ENCODE data around the gene LDLRAD4. TPM values are rescaled to one million over a fixed set of nuclear protein-coding genes. Genes with fewer than 3 reads are reported as not detected.

The LDLRAD4 gene
- total RNA-seq, 1 experiment from 2014 or later: 1.7 TPM

GRCh38 chr18:13517369-13517768 is 298.8 kb downstream of the LDLRAD4 start:
- TF ChIP-seq EZH2 (IDR thresholded peaks at IDR 0.05; ENCODE audit: low read depth) (no peak), CTCF (conservative IDR thresholded peaks at IDR 0.05) (no peak)
- Histone ChIP-seq H3K9me2 (ENCODE audit: insufficient read depth) (no peaks in the 10 kb centered on the region), H3K27ac (no peak overlapping the region), H3F3A (ENCODE audit: insufficient read depth, low read depth) (no peaks in the 10 kb centered on the region), H3K4me1 (replicated peaks; ENCODE audit: insufficient read depth) (no peaks in the 10 kb centered on the region), H3K9me3 (ENCODE audit: insufficient read depth, low read depth) (no peaks in the 10 kb centered on the region), H3K79me2 (ENCODE audit: low read depth) (no peaks in the 10 kb centered on the region), H3K27me3 (ENCODE audit: insufficient read depth, low read depth) (peaks cover 88% of the 10 kb centered on the region), H2AFZ (no peak overlapping the region), H4K20me1 (ENCODE audit: insufficient read depth) (no peaks in the 10 kb centered on the region), H3K36me3 (ENCODE audit: low read depth) (no peaks in the 10 kb centered on the region), H3K4me3 (no peak overlapping the region), H3K4me2 (no peak overlapping the region)
- CTCF ChIA-PET: no interaction called here
- POLR2A ChIA-PET (ENCODE audit: unreplicated experiment): no interaction called here
- intact Hi-C loops (cut with micrococcal nuclease; ENCODE audit: unreplicated experiment): no loop called here
- no TSS peak for BruUV-seq (replicated peaks)
- DNase-seq: no peak

GRCh38 chr18:13518382-13518781 is 299.8 kb downstream of the LDLRAD4 start:
- H3K36me3 ChIP-seq (ENCODE audit: low read depth): no peaks in the 10 kb centered on the region

GRCh38 chr18:13520306-13520705 is 301.7 kb downstream of the LDLRAD4 start:
- H4K20me1 ChIP-seq (ENCODE audit: insufficient read depth): no peaks in the 10 kb centered on the region
- no peaks in the 10 kb centered on the region for H3K9me2 ChIP-seq (ENCODE audit: insufficient read depth)
- H3K36me3 ChIP-seq (ENCODE audit: low read depth): no peaks in the 10 kb centered on the region
- intact Hi-C loops (cut with micrococcal nuclease; ENCODE audit: unreplicated experiment): no loop called here
- no peaks in the 10 kb centered on the region for H3K9me3 ChIP-seq (ENCODE audit: insufficient read depth, low read depth)
- peaks cover 93% of the 10 kb centered on the region for H3K27me3 ChIP-seq (ENCODE audit: insufficient read depth, low read depth)
- no peak overlapping the region for H3K4me3 ChIP-seq
- POLR2A ChIA-PET (ENCODE audit: unreplicated experiment): no interaction called here
- no TSS peak for BruUV-seq (replicated peaks)
- CTCF ChIA-PET: interaction anchor here (0.6 kb wide), 1 partner anchor 1129 kb away, joined by 3 read pairs; no protein-coding TSS in a partner anchor
- H3K4me1 ChIP-seq (replicated peaks; ENCODE audit: insufficient read depth): no peaks in the 10 kb centered on the region
- H3K4me2 ChIP-seq: no peak overlapping the region
- H3K79me2 ChIP-seq (ENCODE audit: low read depth): no peaks in the 10 kb centered on the region
- no peak for DNase-seq
- TF ChIP-seq EZH2 (IDR thresholded peaks at IDR 0.05; ENCODE audit: low read depth): no peak
- TF ChIP-seq CTCF (conservative IDR thresholded peaks at IDR 0.05): no peak
- H3F3A ChIP-seq (ENCODE audit: insufficient read depth, low read depth): no peaks in the 10 kb centered on the region
- H3K27ac ChIP-seq: no peak overlapping the region
- H2AFZ ChIP-seq: no peak overlapping the region

More at GRCh38 chr18:13518382-13518781, 299.8 kb downstream of the LDLRAD4 start:
- Histone ChIP-seq H3K9me2 (ENCODE audit: insufficient read depth) (no peaks in the 10 kb centered on the region), H2AFZ (no peak overlapping the region), H3K4me1 (replicated peaks; ENCODE audit: insufficient read depth) (no peaks in the 10 kb centered on the region), H3F3A (ENCODE audit: insufficient read depth, low read depth) (no peaks in the 10 kb centered on the region), H3K27ac (no peak overlapping the region), H4K20me1 (ENCODE audit: insufficient read depth) (no peaks in the 10 kb centered on the region), H3K4me2 (no peak overlapping the region), H3K79me2 (ENCODE audit: low read depth) (no peaks in the 10 kb centered on the region), H3K27me3 (ENCODE audit: insufficient read depth, low read depth) (peaks cover 87% of the 10 kb centered on the region), H3K4me3 (no peak overlapping the region), H3K9me3 (ENCODE audit: insufficient read depth, low read depth) (no peaks in the 10 kb centered on the region)
- ChIA-PET CTCF (no interaction called here), POLR2A (ENCODE audit: unreplicated experiment) (no interaction called here)
- no TSS peak for BruUV-seq (replicated peaks)
- DNase-seq: no peak
- no peak for TF ChIP-seq EZH2 (IDR thresholded peaks at IDR 0.05; ENCODE audit: low read depth)
- TF ChIP-seq CTCF (conservative IDR thresholded peaks at IDR 0.05): no peak
- intact Hi-C loops (cut with micrococcal nuclease; ENCODE audit: unreplicated experiment): no loop called here

All from PC-9 (cell line).